Spleen (tissue), 7 donors: ENCODE data around the gene TMX4.
"Not testable (repeated sequence)": the region's sequence is repeated elsewhere in the genome, so short reads cannot be mapped to it uniquely, and the experiment has no call there.

Experiments
- POLR2A ChIP-seq, 3 donors: fragments of 450-650 bp; IDR thresholded peaks; one replicate each; pipeline ENCODE4 v1.5.1; 2017; ENCODE audit warnings: antibody characterized with exemption in 3 of 3, mild to moderate bottlenecking in 1 of 3
- POLR2AphosphoS5 ChIP-seq, 3 donors: sonication (generic); formaldehyde crosslinking; IDR thresholded peaks; one replicate each; pipeline ENCODE4 v1.5.1; 2017; ENCODE audit warnings: antibody characterized with exemption in 3 of 3
- TF ChIP-seq, protein P1 (sequence below), 11 experiments: fragments of 200-600 bp in 7 of 11; fragments of 450-650 bp in 4 of 11; sonication (generic) in 4 of 11; IDR thresholded peaks in 8 of 11; conservative IDR thresholded peaks in 3 of 11; 1 replicate in 7 of 11; 2 replicates in 4 of 11; pipeline versions ENCODE4 v1.4.0 to v1.8.0; 2016 to 2021; ENCODE audit warnings: antibody characterized with exemption in 11 of 11, inconsistent platforms in 4 of 11, mild to moderate bottlenecking in 1 of 11
- donor health status: DM: no; HTN: no; CAD: no; lungs with moderate emphysema.
- donor health status: DM: no; HTN: no; CAD: no.
- donor health status: DM: no; HTN: no; CAD: no.

DNA sequence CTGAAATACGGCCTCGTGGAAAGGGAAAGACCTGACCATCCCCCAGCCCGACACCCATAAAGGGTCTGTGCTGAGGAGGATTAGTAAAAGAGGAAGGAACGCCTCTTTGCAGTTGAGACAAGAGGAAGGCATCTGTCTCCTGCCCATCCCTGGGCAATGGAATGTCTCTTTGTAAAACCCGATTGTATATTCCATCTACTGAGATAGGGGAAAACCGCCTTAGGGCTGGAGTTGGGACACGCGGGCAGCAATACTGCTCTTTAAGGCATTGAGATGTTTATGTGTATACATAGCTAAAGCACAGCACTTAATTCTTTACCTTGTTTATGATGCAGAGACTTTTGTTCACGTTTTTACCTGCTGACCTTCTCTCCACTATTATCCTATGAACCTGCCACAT is 63.0 kb downstream of the TMX4 start:
- TF ChIP-seq POLR2AphosphoS5, POLR2A (IDR thresholded peaks at IDR 0.05): not testable (repeated sequence)
- TF ChIP-seq, protein P1, sequence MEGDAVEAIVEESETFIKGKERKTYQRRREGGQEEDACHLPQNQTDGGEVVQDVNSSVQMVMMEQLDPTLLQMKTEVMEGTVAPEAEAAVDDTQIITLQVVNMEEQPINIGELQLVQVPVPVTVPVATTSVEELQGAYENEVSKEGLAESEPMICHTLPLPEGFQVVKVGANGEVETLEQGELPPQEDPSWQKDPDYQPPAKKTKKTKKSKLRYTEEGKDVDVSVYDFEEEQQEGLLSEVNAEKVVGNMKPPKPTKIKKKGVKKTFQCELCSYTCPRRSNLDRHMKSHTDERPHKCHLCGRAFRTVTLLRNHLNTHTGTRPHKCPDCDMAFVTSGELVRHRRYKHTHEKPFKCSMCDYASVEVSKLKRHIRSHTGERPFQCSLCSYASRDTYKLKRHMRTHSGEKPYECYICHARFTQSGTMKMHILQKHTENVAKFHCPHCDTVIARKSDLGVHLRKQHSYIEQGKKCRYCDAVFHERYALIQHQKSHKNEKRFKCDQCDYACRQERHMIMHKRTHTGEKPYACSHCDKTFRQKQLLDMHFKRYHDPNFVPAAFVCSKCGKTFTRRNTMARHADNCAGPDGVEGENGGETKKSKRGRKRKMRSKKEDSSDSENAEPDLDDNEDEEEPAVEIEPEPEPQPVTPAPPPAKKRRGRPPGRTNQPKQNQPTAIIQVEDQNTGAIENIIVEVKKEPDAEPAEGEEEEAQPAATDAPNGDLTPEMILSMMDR (IDR thresholded peaks at IDR 0.05 in 8 of 11, conservative IDR thresholded peaks at IDR 0.05 in 3 of 11), result not testable (repeated sequence)
